Activated CD8-positive, alpha-beta memory T cell treated with anti-CD3 and anti-CD28 coated beads, Interleukin-2, amount 10 ng/mL, durations not matched to agents 7 days and 5 days (primary cell): ENCODE data around the gene DNM2. TPM values are rescaled to one million over a fixed set of nuclear protein-coding genes. Genes with fewer than 3 reads are reported as not detected.
A peak's percentile ranks its signal among the peaks of the same experiment; 100 is the strongest.
"Not testable (repeated sequence)": the region's sequence is repeated elsewhere in the genome, so short reads cannot be mapped to it uniquely, and the experiment has no call there.

Source experiments
- ATAC-seq: fragments of 150-1000 bp; cut with Tn5 transposase; one replicate; pipeline ENCODE4 v1.10.0; 2021; ENCODE audit warnings: moderate library complexity
- CTCF ChIA-PET: fragments of 350-600 bp; sonication (Branson Sonifier 250); formaldehyde crosslinking; loops from one replicate; lab custom pipeline; 2021; ENCODE audit warnings: antibody characterized with exemption; lab: Charles Lee
- DNase-seq: peaks from one replicate; pipeline ENCODE4 v3.0.0-alpha.2; 2020
- H3K27ac Mint-ChIP-seq: one replicate; pipeline ENCODE4 v1.8.0; 2021; ENCODE audit warnings: mild to moderate bottlenecking, mixed read lengths
- H3K27me3 Mint-ChIP-seq: one replicate; pipeline ENCODE4 v1.8.0; 2021; ENCODE audit warnings: mixed read lengths
- H3K36me3 Mint-ChIP-seq: one replicate; pipeline ENCODE4 v1.8.0; 2021; ENCODE audit warnings: mild to moderate bottlenecking, mixed read lengths
- H3K4me1 Mint-ChIP-seq: one replicate; pipeline ENCODE4 v1.8.0; 2021; ENCODE audit warnings: mixed read lengths
- H3K4me3 Mint-ChIP-seq: one replicate; pipeline ENCODE4 v1.8.0; 2021; ENCODE audit warnings: mild to moderate bottlenecking, moderate library complexity, mixed read lengths
- H3K9me3 Mint-ChIP-seq: one replicate; pipeline ENCODE4 v1.8.0; 2022; ENCODE audit warnings: low read depth, mixed read lengths
- total RNA-seq, 2 experiments: library from RNA; stranded (reverse); gene quantifications; one replicate each; pipeline ENCODE4 v1.2.3, GENCODE V29; 2021

Gene DNM2
- total RNA-seq: 100 to 1,000 TPM; 267 to 315 TPM

GRCh38 chr19:10717356-10718204 is at the start of gene DNM2:
TSS of gene DNM2 (plus strand) at chr19:10718079. CDS start at chr19:10718243, 164 bp downstream.
- peak; percentile 99 for DNase-seq
- no peaks in the 10 kb centered on the region for H3K27me3 Mint-ChIP-seq
- peak; percentile 93 for ATAC-seq
- CTCF ChIA-PET: interaction anchor here (0.6 to 6.6 kb wide), 44 partner anchors 9 to 657 kb away, joined by 3 to 132 read pairs (median 5); partner anchors contain the start of genes C19orf38, CARM1, QTRT1 and TMED1
- peaks cover 33% of the 10 kb centered on the region for H3K4me1 Mint-ChIP-seq
- H3K27ac Mint-ChIP-seq: peak within 1 kb of the TSS; percentile 90
- peaks cover 14% of the 10 kb centered on the region for H3K36me3 Mint-ChIP-seq
- peak within 1 kb of the TSS; percentile 98 for H3K4me3 Mint-ChIP-seq
- H3K9me3 Mint-ChIP-seq: no peaks in the 10 kb centered on the region

DNA sequence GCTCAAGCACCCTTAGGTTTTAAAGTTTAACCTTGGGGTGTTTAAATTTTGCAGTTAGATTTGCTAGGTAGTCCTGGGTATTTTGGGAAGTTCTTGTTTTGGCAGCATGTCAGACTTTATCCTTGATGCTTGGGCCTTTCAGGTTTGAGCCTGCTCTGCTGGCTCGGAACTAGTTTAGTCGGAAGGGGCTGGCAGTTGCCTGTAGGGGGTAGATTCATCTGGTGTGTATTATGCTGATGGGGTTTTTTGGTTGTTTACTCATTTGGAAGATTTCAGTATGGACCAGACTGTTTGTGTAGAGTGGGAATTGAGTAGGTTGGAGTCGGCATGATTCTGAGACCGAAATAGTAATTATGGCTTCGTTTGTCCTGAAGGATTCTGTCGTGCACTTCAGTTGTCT is 48.6 kb upstream of the DNM2 start:
- H3K27ac Mint-ChIP-seq: peak overlapping the region; percentile 44
- H3K36me3 Mint-ChIP-seq: peaks cover 42% of the 10 kb centered on the region
- CTCF ChIA-PET: interaction anchor here (1.6 to 3.9 kb wide), 2 partner anchors 32 to 88 kb away, joined by 6 to 26 read pairs; partner anchors contain the start of gene QTRT1
- H3K9me3 Mint-ChIP-seq: no peaks in the 10 kb centered on the region
- ATAC-seq (no peak), DNase-seq (no peak)
- H3K27me3 Mint-ChIP-seq: no peaks in the 10 kb centered on the region
- no peak overlapping the region for H3K4me3 Mint-ChIP-seq
- H3K4me1 Mint-ChIP-seq: peaks cover 42% of the 10 kb centered on the region

DNA sequence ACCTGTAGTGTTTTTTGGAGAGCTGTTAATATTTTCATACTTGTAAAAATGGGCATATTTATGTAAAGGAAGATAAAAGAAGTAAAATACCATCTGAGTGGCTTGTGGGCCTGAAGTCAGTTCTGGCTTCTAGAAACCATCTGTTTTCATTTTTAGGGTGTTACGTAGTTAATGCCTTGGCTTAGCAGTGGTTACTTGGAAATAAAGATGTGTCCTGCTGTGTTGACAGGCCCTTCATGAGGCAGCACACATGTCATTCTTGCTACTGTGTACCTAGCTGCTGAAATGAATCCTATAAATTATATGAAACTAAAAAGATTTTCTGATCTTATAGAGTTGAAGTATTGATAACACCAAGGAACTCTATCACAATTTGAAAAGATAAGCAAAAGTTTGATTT is 47.7 kb upstream of the DNM2 start:
- Mint-ChIP-seq H3K4me1 (peaks cover 40% of the 10 kb centered on the region), H3K27me3 (no peaks in the 10 kb centered on the region), H3K4me3 (no peak overlapping the region), H3K36me3 (peaks cover 45% of the 10 kb centered on the region), H3K27ac (no peak overlapping the region), H3K9me3 (no peaks in the 10 kb centered on the region)
- ATAC-seq (no peak), DNase-seq (no peak)
- CTCF ChIA-PET: interaction anchor here (0.7 to 1.0 kb wide), 2 partner anchors 26 to 89 kb away, joined by 3 to 5 read pairs; no protein-coding TSS in a partner anchor

DNA sequence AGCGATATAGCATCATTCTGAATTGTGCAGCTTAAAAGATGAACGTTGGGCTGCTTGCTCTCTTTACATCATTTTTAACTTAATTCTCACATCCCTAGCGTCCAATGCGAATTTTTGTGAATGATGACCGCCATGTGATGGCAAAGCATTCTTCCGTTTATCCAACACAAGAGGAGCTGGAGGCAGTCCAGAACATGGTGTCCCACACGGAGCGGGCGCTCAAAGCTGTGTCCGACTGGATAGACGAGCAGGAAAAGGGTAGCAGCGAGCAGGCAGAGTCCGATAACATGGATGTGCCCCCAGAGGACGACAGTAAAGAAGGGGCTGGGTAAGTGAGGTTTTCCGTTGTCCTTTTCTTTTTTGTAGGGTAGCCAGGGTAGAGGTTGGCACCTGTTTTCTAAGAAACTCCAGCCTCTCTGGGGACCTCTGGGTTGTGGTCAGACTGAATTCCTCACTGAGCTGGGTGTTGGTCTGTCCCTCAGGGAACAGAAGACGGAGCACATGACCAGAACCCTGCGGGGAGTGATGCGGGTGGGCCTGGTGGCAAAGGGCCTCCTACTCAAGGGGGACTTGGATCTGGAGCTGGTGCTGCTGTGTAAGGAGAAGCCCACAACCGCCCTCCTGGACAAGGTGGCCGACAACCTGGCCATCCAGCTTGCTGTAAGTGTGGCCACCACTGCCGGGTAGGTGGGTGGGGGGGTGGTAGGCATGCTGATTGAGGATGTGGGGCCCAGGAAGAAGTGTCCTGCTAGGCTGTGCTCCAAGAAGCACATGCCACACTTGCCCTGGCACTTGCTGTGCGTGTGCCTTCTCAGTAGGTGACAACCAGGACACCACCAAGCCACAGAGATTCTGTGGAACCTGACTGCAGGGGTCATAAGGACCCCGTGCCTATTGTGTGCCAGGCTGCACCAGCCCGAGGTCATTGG is 46.7 kb upstream of the DNM2 start:
- H3K27ac Mint-ChIP-seq: no peak overlapping the region
- CTCF ChIA-PET: interaction anchor here (0.7 to 4.7 kb wide), 2 partner anchors 27 to 29 kb away, joined by 5 to 27 read pairs; partner anchors contain the start of gene QTRT1
- H3K27me3 Mint-ChIP-seq: no peaks in the 10 kb centered on the region
- ATAC-seq (no peak), DNase-seq (no peak)
- no peaks in the 10 kb centered on the region for H3K9me3 Mint-ChIP-seq
- peaks cover 37% of the 10 kb centered on the region for H3K4me1 Mint-ChIP-seq
- H3K36me3 Mint-ChIP-seq: peaks cover 50% of the 10 kb centered on the region
- no peak overlapping the region for H3K4me3 Mint-ChIP-seq

DNA sequence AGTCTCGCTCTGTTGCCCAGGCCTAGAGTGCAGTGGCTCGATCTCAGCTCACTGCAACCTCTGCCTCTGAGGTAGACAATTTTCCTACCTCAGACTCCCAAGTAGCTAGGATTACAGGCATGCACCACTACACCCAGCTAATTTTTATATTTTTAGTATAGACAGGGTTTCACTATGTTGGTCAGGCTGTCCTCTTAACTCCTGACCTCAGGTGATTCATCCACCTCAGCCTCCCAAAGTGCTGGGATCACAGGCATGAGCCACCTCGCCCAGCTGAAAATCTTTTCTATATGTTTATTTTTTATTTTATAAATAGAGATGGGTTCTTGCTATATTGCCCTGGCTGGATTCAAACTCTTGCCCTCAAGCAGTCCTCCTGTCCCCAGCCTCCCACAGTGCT is 46.0 kb upstream of the DNM2 start:
- ATAC-seq, H3K27me3 Mint-ChIP-seq, H3K4me3 Mint-ChIP-seq, H3K27ac Mint-ChIP-seq, DNase-seq, H3K9me3 Mint-ChIP-seq: not testable (repeated sequence)
- Mint-ChIP-seq H3K4me1 (peaks cover 29% of the 10 kb centered on the region), H3K36me3 (peaks cover 44% of the 10 kb centered on the region)
- CTCF ChIA-PET: interaction anchor here (0.8 to 4.7 kb wide), 3 partner anchors 10 to 68 kb away, joined by 3 to 27 read pairs (median 3); partner anchors contain the start of gene QTRT1

- peaks cover 64% of the 10 kb centered on the region for H3K36me3 Mint-ChIP-seq
- not testable (repeated sequence) for H3K27ac Mint-ChIP-seq, H3K27me3 Mint-ChIP-seq, DNase-seq, H3K9me3 Mint-ChIP-seq, H3K4me1 Mint-ChIP-seq, H3K4me3 Mint-ChIP-seq, ATAC-seq
- CTCF ChIA-PET: interaction anchor here (1.0 to 4.7 kb wide), 3 partner anchors 25 to 191 kb away, joined by 3 to 27 read pairs (median 3); partner anchors contain the start of gene QTRT1
Measured at GRCh38 chr19:10675214-10675613, 42.7 kb upstream of the DNM2 start.

DNA sequence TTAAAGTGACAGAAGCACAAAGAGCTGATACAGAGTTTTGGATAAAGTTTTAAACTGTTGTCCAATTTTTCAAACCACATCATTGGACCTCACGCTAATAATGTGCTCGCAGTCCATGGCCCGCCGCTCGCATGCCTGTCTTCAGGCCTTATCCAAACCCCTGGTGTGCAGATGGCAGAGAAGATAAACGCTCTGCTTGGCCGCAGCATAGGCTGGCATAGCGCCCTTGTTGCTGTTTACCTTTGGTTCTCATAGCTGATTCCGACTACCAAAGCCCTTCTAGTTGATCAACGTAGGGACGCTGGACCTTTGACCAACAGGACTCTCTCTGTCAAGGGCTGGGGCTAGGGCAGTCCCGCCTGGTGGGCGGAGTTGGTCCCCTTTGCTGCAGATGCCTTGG is 40.1 kb upstream of the DNM2 start:
- Mint-ChIP-seq H3K27ac (no peak overlapping the region), H3K9me3 (no peaks in the 10 kb centered on the region), H3K36me3 (peaks cover 57% of the 10 kb centered on the region), H3K27me3 (no peaks in the 10 kb centered on the region), H3K4me1 (no peaks in the 10 kb centered on the region), H3K4me3 (no peak overlapping the region)
- no peak for DNase-seq
- CTCF ChIA-PET: no interaction called here
- no peak for ATAC-seq

- no peak overlapping the region for H3K27ac Mint-ChIP-seq
- CTCF ChIA-PET: no interaction called here
Measured at GRCh38 chr19:10678813-10679212, 39.1 kb upstream of the DNM2 start.

GRCh38 chr19:10679743-10680142 is 38.1 kb upstream of the DNM2 start:
- no peak overlapping the region for H3K27ac Mint-ChIP-seq
- CTCF ChIA-PET: interaction anchor here (0.5 kb wide), 1 partner anchor 84 kb away, joined by 3 read pairs; no protein-coding TSS in a partner anchor
- no peak for ATAC-seq
- H3K4me1 Mint-ChIP-seq: no peaks in the 10 kb centered on the region
- H3K4me3 Mint-ChIP-seq: no peak overlapping the region
- H3K9me3 Mint-ChIP-seq: no peaks in the 10 kb centered on the region
- no peaks in the 10 kb centered on the region for H3K27me3 Mint-ChIP-seq
- no peak for DNase-seq
- peaks cover 58% of the 10 kb centered on the region for H3K36me3 Mint-ChIP-seq

More at GRCh38 chr19:10678813-10679212, 39.1 kb upstream of the DNM2 start:
- DNase-seq: no peak
- no peaks in the 10 kb centered on the region for H3K27me3 Mint-ChIP-seq
- H3K4me3 Mint-ChIP-seq: no peak overlapping the region
- no peak for ATAC-seq
- no peaks in the 10 kb centered on the region for H3K4me1 Mint-ChIP-seq
- H3K36me3 Mint-ChIP-seq: peaks cover 54% of the 10 kb centered on the region
- H3K9me3 Mint-ChIP-seq: no peaks in the 10 kb centered on the region

- Mint-ChIP-seq H3K4me3 (no peak overlapping the region), H3K4me1 (no peaks in the 10 kb centered on the region), H3K27ac (no peak overlapping the region), H3K27me3 (no peaks in the 10 kb centered on the region), H3K9me3 (no peaks in the 10 kb centered on the region), H3K36me3 (peaks cover 52% of the 10 kb centered on the region)
- DNase-seq (no peak), ATAC-seq (no peak)
- CTCF ChIA-PET: interaction anchor here (2.7 kb wide), 1 partner anchor 19 kb away, joined by 10 read pairs; no protein-coding TSS in a partner anchor
Measured at GRCh38 chr19:10680545-10681135, 37.2 kb upstream of the DNM2 start.

DNA sequence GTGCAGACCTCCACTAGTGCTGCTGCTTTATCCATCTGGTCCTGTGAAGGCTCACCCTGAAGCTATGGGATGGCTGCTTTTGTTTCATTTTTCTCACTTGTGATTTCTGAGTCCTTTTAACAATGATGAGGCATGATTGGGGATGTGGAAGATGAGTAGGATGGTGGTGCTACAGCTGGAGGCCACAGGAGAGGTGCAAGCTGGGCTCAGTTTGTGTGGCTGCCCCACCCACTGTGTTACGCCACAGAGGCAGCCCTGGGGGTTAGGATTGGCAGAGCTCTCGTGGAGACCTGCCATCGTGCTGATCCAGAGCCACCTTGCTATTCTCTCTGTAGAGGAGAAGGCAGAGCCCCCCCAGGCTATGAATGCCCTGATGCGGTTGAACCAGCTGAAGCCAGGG is 36.2 kb upstream of the DNM2 start:
- H3K27ac Mint-ChIP-seq: no peak overlapping the region
- H3K9me3 Mint-ChIP-seq: no peaks in the 10 kb centered on the region
- no peaks in the 10 kb centered on the region for H3K4me1 Mint-ChIP-seq
- H3K4me3 Mint-ChIP-seq: no peak overlapping the region
- no peak for DNase-seq
- CTCF ChIA-PET: interaction anchor here (0.8 to 2.7 kb wide), 2 partner anchors 9 to 18 kb away, joined by 3 to 10 read pairs; no protein-coding TSS in a partner anchor
- H3K27me3 Mint-ChIP-seq: no peaks in the 10 kb centered on the region
- ATAC-seq: no peak
- H3K36me3 Mint-ChIP-seq: peaks cover 53% of the 10 kb centered on the region

DNA sequence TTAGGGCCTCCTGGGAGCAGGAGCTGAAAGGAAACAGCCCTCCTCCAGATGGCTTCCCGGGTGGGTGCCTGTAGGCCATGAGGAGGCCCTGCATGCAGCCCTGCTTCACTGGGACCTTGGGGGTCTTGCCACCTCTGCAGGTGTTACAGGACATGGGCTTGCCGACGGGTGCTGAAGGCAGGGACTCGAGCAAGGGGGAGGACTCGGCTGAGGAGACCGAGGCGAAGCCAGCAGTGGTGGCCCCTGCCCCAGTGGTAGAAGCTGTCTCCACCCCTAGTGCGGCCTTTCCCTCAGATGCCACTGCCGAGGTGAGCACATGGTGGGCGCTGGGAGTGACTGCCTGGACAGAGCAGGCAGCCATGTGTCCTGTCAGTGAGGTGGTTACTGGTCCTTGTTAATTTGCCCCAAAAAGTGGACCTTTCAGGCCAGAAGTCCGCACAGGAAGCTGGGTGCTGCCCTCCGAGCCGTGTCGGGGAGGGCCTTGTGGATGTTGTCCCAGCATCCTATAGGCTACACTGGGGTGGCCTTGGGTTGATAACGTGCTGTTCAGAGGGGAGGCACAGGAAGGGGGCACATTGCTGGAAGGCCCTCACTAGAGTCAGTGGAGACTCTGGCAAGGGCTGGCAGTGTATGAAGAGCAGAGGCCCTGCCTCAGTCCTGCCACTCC is 35.3 kb upstream of the DNM2 start:
- H3K4me3 Mint-ChIP-seq: no peak overlapping the region
- no peaks in the 10 kb centered on the region for H3K27me3 Mint-ChIP-seq
- CTCF ChIA-PET: interaction anchor here (1.2 to 2.7 kb wide), 3 partner anchors 9 to 182 kb away, joined by 3 to 10 read pairs (median 3); no protein-coding TSS in a partner anchor
- no peaks in the 10 kb centered on the region for H3K4me1 Mint-ChIP-seq
- DNase-seq (no peak), ATAC-seq (no peak)
- no peaks in the 10 kb centered on the region for H3K9me3 Mint-ChIP-seq
- no peak overlapping the region for H3K27ac Mint-ChIP-seq
- H3K36me3 Mint-ChIP-seq: peaks cover 48% of the 10 kb centered on the region
